ENCODE measurements around the gene ATP5ME. TPM values are rescaled to one million over a fixed set of nuclear protein-coding genes. Genes with fewer than 3 reads are reported as not detected.
"Not testable (repeated sequence)": the region's sequence is repeated elsewhere in the genome, so short reads cannot be mapped to it uniquely, and the experiment has no call there.

ATP5ME gene
- total RNA-seq, 2 experiments from 2014 or later = 245 to 254 TPM

DNA sequence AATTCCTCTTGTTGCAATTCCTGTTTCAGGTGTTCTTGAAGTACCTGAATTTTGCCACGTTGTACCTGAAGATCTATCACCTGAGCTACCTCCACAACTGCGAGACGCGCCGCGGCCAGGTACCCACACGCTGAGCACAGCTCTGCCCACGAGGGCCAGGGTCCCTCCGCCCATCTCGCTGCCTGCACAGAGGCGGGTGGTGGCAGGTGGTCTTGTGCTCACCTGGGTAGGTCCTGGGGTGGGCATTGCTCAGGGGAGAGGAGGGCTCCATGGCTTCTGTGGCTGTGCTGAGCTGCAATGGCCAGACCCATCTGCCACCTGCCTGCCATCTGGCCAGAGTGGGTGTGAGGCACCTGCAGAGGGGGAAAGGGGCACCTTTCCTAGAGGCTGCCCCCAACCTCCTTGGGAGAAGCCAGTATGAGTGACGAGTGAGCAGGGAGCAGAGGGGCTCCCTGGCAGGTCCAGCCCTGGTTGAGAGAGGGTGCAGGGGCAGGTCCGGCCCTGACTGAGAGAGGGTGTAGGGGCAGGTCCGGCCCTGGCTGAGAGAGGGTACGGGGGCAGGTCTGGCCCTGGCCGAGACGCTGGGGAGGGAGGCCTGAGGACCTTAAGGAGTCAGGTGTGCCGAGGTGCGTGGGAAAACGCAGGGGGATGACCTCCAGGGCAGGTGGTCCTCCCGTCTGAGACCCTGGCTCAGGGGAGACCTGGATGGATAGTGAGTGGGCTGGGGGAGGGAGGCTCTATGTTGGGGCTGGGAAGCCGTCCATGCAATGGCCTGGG lies 38.0 kb downstream of the ATP5ME start:
- intact Hi-C loops (cut with micrococcal nuclease) = no loop called here
- H3K4me3 Mint-ChIP-seq = no peak overlapping the region
- no peaks in the 10 kb centered on the region for H3K4me1 Mint-ChIP-seq (ENCODE audit: low read depth)
- H3K27me3 Mint-ChIP-seq = peaks cover 9% of the 10 kb centered on the region
- CTCF ChIA-PET = no interaction called here
- no peaks in the 10 kb centered on the region for H3K36me3 Mint-ChIP-seq
- POLR2A ChIA-PET = no interaction called here
- peaks cover 13% of the 10 kb centered on the region for H3K9me3 Mint-ChIP-seq
- H3K27ac Mint-ChIP-seq = no peak overlapping the region
- no peak for DNase-seq

- intact Hi-C loops (cut with micrococcal nuclease); CTCF ChIA-PET; H3K27ac Mint-ChIP-seq; H3K27me3 Mint-ChIP-seq; DNase-seq; POLR2A ChIA-PET; H3K4me1 Mint-ChIP-seq (ENCODE audit: low read depth); H3K4me3 Mint-ChIP-seq; H3K36me3 Mint-ChIP-seq: not testable (repeated sequence)
- peaks cover 13% of the 10 kb centered on the region for H3K9me3 Mint-ChIP-seq
Observed at GRCh38 chr4:635066-635835, 38.8 kb downstream of the ATP5ME start.

DNA sequence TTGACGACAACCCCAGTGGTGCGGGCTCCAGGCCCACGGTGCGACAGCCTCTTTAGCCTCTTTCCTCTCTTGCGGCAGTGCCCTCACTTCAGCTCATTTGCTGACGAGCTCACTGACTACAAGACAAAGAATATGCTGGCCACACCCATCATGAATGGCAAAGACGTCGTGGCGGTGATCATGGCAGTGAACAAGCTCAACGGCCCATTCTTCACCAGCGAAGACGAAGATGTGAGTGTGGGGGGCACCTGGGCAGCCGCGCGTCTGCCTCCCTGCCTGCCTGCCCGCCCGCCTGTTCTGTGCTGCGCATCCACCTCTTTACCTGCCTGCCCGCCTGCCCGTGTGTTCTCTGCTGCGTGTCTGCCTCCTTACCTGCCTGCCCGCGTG lies 39.5 kb downstream of the ATP5ME start:
- Mint-ChIP-seq H3K9me3 (peaks cover 13% of the 10 kb centered on the region), H3K27me3 (peaks cover 5% of the 10 kb centered on the region), H3K4me3 (no peak overlapping the region), H3K27ac (no peak overlapping the region), H3K36me3 (no peaks in the 10 kb centered on the region), H3K4me1 (ENCODE audit: low read depth) (no peaks in the 10 kb centered on the region)
- intact Hi-C loops (cut with micrococcal nuclease) = no loop called here
- ChIA-PET POLR2A (no interaction called here), CTCF (no interaction called here)
- no peak for DNase-seq

GRCh38 chr4:633976-634598 lies 40.0 kb downstream of the ATP5ME start:
- H3K4me3 Mint-ChIP-seq = no peak overlapping the region
- H3K27ac Mint-ChIP-seq = no peak overlapping the region
- no peaks in the 10 kb centered on the region for H3K36me3 Mint-ChIP-seq
- ChIA-PET CTCF (no interaction called here), POLR2A (no interaction called here)
- no peaks in the 10 kb centered on the region for H3K4me1 Mint-ChIP-seq (ENCODE audit: low read depth)
- peaks cover 13% of the 10 kb centered on the region for H3K9me3 Mint-ChIP-seq
- H3K27me3 Mint-ChIP-seq = peaks cover 3% of the 10 kb centered on the region
- intact Hi-C loops (cut with micrococcal nuclease) = no loop called here
- no peak for DNase-seq

DNA sequence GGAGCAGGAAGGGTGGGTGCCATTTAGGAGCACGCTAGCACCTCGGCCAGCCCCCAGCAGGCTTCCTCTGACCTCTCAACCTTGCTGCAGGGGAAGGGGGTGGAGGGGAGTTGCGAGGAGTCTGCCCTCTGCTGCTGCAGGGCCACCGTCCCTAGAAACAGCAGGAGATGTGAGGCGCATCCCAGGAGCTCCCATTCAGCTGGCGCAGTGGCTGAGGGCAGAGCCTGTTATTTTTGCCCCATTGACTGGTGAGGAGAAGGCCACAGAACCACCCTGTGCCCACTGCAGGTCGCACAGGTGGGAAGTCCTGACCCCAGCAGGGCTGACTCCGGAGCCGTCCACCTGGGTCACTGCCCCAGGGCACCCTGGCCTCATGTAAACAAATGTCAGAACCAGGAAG lies 40.7 kb downstream of the ATP5ME start:
- peaks cover 13% of the 10 kb centered on the region for H3K9me3 Mint-ChIP-seq
- no peaks in the 10 kb centered on the region for H3K4me1 Mint-ChIP-seq (ENCODE audit: low read depth)
- no peak overlapping the region for H3K27ac Mint-ChIP-seq
- CTCF ChIA-PET = no interaction called here
- no peaks in the 10 kb centered on the region for H3K36me3 Mint-ChIP-seq
- no peak overlapping the region for H3K4me3 Mint-ChIP-seq
- POLR2A ChIA-PET = no interaction called here
- intact Hi-C loops (cut with micrococcal nuclease) = no loop called here
- no peak for DNase-seq
- no peaks in the 10 kb centered on the region for H3K27me3 Mint-ChIP-seq

GRCh38 chr4:632926-633325 lies 41.1 kb downstream of the ATP5ME start:
- ChIA-PET CTCF (no interaction called here), POLR2A (no interaction called here)
- no peak overlapping the region for H3K27ac Mint-ChIP-seq
- H3K4me3 Mint-ChIP-seq = no peak overlapping the region
- H3K4me1 Mint-ChIP-seq (ENCODE audit: low read depth) = no peaks in the 10 kb centered on the region
- no peak for DNase-seq
- H3K9me3 Mint-ChIP-seq = peaks cover 13% of the 10 kb centered on the region
- H3K27me3 Mint-ChIP-seq = no peaks in the 10 kb centered on the region
- no peaks in the 10 kb centered on the region for H3K36me3 Mint-ChIP-seq
- intact Hi-C loops (cut with micrococcal nuclease) = no loop called here

DNA sequence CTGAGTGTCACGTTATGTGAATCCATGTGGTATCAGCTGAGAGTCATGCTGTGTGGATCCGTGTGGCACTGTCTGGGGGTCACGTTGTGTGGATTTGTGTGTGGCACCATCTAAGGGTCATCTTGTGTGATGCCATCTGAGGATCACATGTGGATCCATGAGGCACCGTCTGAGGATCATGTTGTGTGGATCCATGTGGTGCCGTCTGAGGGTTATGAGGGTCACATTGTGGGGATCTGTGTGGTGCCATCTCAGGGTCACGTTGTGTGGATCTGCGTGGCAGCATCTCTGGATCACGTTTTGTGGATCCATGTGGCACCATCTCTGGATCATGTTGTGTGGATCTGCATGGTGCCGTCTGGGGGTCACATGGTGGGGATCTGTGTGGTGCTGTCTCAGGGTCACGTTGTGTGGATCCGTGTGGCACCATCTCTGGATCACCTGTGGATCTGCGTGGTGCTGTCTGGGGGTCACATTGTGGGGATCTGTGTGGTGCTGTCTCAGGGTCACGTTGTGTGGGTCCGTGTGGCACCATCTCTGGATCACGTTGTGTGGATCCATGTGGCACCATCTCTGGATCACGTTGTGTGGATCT lies 41.8 kb downstream of the ATP5ME start:
- no peak overlapping the region for H3K4me3 Mint-ChIP-seq
- H3K27ac Mint-ChIP-seq = no peak overlapping the region
- no peaks in the 10 kb centered on the region for H3K27me3 Mint-ChIP-seq
- DNase-seq = no peak
- POLR2A ChIA-PET = no interaction called here
- H3K36me3 Mint-ChIP-seq = no peaks in the 10 kb centered on the region
- CTCF ChIA-PET = no interaction called here
- intact Hi-C loops (cut with micrococcal nuclease) = no loop called here
- H3K4me1 Mint-ChIP-seq (ENCODE audit: low read depth) = no peaks in the 10 kb centered on the region
- peaks cover 13% of the 10 kb centered on the region for H3K9me3 Mint-ChIP-seq

- POLR2A ChIA-PET = no interaction called here
- H3K4me3 Mint-ChIP-seq = no peak overlapping the region
- no peaks in the 10 kb centered on the region for H3K27me3 Mint-ChIP-seq
- H3K27ac Mint-ChIP-seq = no peak overlapping the region
- peaks cover 13% of the 10 kb centered on the region for H3K9me3 Mint-ChIP-seq
- CTCF ChIA-PET = interaction anchor here (0.7 kb wide), 1 partner anchor 386 kb away, joined by 4 read pairs; no protein-coding TSS in a partner anchor
- intact Hi-C loops (cut with micrococcal nuclease) = no loop called here
- no peak for DNase-seq
- no peaks in the 10 kb centered on the region for H3K36me3 Mint-ChIP-seq
- no peaks in the 10 kb centered on the region for H3K4me1 Mint-ChIP-seq (ENCODE audit: low read depth)
Observed at GRCh38 chr4:630656-631055, 43.4 kb downstream of the ATP5ME start.

DNA sequence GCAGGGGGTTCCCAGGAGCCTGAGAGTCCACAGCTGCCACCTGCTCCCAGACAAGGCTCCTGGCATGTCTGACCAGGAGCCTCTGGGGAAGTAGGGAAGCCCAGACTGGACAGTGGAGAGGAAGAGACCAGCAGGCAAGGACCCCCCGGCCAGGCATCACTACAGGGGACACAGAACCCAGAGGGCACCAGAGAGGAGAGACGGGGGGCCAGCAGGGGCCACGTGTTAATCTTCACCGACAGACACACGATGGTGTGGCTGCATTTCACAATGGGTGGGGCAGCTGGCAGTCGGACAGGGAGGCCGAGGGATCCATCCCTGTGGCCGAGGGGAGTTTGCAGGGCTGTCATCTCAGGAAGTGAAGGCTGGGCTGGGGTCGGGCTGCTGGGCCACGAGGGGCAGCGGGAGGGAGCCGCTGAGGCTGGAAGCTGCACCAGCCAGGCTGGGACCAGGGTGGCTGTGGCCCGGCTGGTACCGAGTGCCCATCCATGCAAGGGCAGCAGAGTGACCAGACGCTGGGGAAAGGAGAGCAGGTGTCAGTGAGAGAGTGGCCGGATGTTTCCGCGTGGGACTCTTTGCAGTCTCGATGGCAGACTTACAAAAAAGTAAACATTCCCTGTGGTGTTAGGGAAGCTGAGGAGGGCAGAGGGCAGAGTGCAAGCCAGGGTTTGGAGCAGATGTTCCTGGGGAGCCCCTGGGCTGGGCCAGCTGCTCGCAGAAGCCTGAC lies 44.0 kb downstream of the ATP5ME start:
- Mint-ChIP-seq H3K4me1 (ENCODE audit: low read depth) (no peaks in the 10 kb centered on the region), H3K27ac (no peak overlapping the region)

DNA sequence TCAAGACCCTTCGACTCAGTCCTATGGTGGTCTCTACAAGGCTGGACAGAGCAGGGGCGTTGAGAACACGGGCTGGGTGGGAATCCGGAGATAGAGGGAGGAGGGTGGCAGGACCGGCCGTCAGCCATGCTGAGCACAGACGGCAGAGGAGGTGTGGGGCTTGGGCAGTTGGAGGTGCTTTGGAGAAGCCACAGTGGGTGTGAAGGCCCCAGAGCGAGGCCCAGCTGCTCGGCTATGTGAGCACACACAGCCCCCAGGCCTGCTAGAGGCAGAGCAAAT lies 44.5 kb downstream of the ATP5ME start:
- intact Hi-C loops (cut with micrococcal nuclease) = no loop called here
- H3K9me3 Mint-ChIP-seq = peaks cover 13% of the 10 kb centered on the region

More for the DNA sequence above, 44.0 kb downstream of the ATP5ME start:
- ChIA-PET CTCF (interaction anchor here (0.7 kb wide), 1 partner anchor 385 kb away, joined by 4 read pairs; no protein-coding TSS in a partner anchor), POLR2A (no interaction called here)
- Mint-ChIP-seq H3K36me3 (no peaks in the 10 kb centered on the region), H3K27me3 (no peaks in the 10 kb centered on the region), H3K4me3 (no peak overlapping the region), H3K9me3 (peaks cover 13% of the 10 kb centered on the region)
- intact Hi-C loops (cut with micrococcal nuclease) = no loop called here
- DNase-seq = no peak

GRCh38 chr4:628821-629635 lies 45.0 kb downstream of the ATP5ME start:
- no peaks in the 10 kb centered on the region for H3K36me3 Mint-ChIP-seq
- DNase-seq = no peak
- H3K27me3 Mint-ChIP-seq = no peaks in the 10 kb centered on the region
- no peaks in the 10 kb centered on the region for H3K4me1 Mint-ChIP-seq (ENCODE audit: low read depth)
- POLR2A ChIA-PET = no interaction called here
- CTCF ChIA-PET = no interaction called here
- no peak overlapping the region for H3K4me3 Mint-ChIP-seq
- peaks cover 13% of the 10 kb centered on the region for H3K9me3 Mint-ChIP-seq
- H3K27ac Mint-ChIP-seq = no peak overlapping the region
- intact Hi-C loops (cut with micrococcal nuclease) = no loop called here

More for the DNA sequence above, 44.5 kb downstream of the ATP5ME start:
- ChIA-PET CTCF (no interaction called here), POLR2A (no interaction called here)
- no peaks in the 10 kb centered on the region for H3K36me3 Mint-ChIP-seq
- no peaks in the 10 kb centered on the region for H3K4me1 Mint-ChIP-seq (ENCODE audit: low read depth)
- no peaks in the 10 kb centered on the region for H3K27me3 Mint-ChIP-seq
- no peak for DNase-seq
- H3K27ac Mint-ChIP-seq = no peak overlapping the region
- no peak overlapping the region for H3K4me3 Mint-ChIP-seq
